Psoas muscle (tissue), 8 donors: Measurements from ENCODE around the gene OR2H2. TPM values are rescaled to one million over a fixed set of nuclear protein-coding genes. Genes with fewer than 3 reads are reported as not detected.

Experiments
- ATAC-seq, 4 donors: fragments of 200-7000 bp; cut with Tn5 transposase; one replicate each; pipeline ENCODE4 v1.9.1; 2020; ENCODE audit warnings: moderate library complexity in 3 of 4, mild to moderate bottlenecking in 2 of 4
- DNase-seq, 2 donors: peaks; one replicate each; pipeline ENCODE4 v3.0.0-alpha.2; 2020
- H3K27ac ChIP-seq: fragments of 200-600 bp; one replicate; pipeline ENCODE4 v1.8.0; 2022
- H3K27me3 ChIP-seq, 3 donors: fragments of 200-600 bp in 1 of 3; one replicate each; pipeline versions ENCODE4 v1.6.1 to v1.8.0; 2013 to 2022; ENCODE audit warnings: low read length in 2 of 3, mild to moderate bottlenecking in 2 of 3, moderate library complexity in 1 of 3; ENCODE audit not compliant: insufficient read depth in 3 of 3
- H3K36me3 ChIP-seq, 2 donors: fragments of 200-600 bp in 1 of 2; one replicate each; pipeline versions ENCODE4 v1.6.1 to v1.8.0; 2013 to 2022; ENCODE audit warnings: low read depth in 1 of 2, mild to moderate bottlenecking in 1 of 2, moderate library complexity in 1 of 2; ENCODE audit not compliant: insufficient read depth in 1 of 2
- H3K4me1 ChIP-seq: fragments of 200-600 bp; one replicate; pipeline ENCODE4 v1.8.0; 2022
- H3K4me3 ChIP-seq: fragments of 200-600 bp; one replicate; pipeline ENCODE4 v1.8.0; 2022; ENCODE audit warnings: mild to moderate bottlenecking
- H3K9me3 ChIP-seq: fragments of 200-600 bp; one replicate; pipeline ENCODE4 v1.8.0; 2022
- CTCF ChIP-seq: fragments of 200-600 bp; IDR thresholded peaks from one replicate; pipeline ENCODE4 v1.8.0; 2022; ENCODE audit warnings: antibody characterized with exemption
- WGBS, 3 donors: extraction: QIAGEN DNeasy Blood & Tissue Kit; methylation state at CpG; one replicate each; pipeline versions ENCODE4 v1.1.6 to v1.1.7; 2013; 5-methylcytosine and 5-hydroxymethylcytosine counted together
- intact Hi-C, 2 donors: fragments of 100-400 bp; cut with DNase I; formaldehyde crosslinking; loops; one replicate each; pipeline versions ENCODE4 v1.11.0 to v1.14.2; 2022
- polyA plus RNA-seq, 3 donors: library from polyadenylated mRNA; stranded (reverse); fragments of 200-250 nt; gene quantifications; one replicate each; pipeline ENCODE4 v1.2.3, GENCODE V29; 2013
- total RNA-seq, 4 donors: library from RNA; stranded (reverse); fragmentation: NEBNext Ultra II Directional in 2 of 4; extraction: Animal tissue kit (Norgen Biotek cat#: 25700) in 2 of 4; gene quantifications; one replicate each; pipeline versions ENCODE4 v1.2.1 to v1.2.4, GENCODE V29; 2021 to 2023
- donor health status: healthy with polysubstance abuse.
- donor health status: DM: no; HTN: no; CAD: no; lungs with moderate emphysema.
- donor health status: Bipolar disorder and iron deficiency.
- donor health status: healthy.
- donor health status: DM: yes; HTN: yes; CAD: no.
- donor health status: DM: no; HTN: no; CAD: no.
- donor health status: DM: no; HTN: no; CAD: no.
- donor health status: DM: yes; HTN: yes; CAD: no.

The OR2H2 gene
- total and polyA plus RNA-seq, 7 donors, result not detected

GRCh38 chr6:29637247-29637646, 52.3 kb downstream of the OR2H2 start:
- ATAC-seq (no peak), DNase-seq (no peak)
- Histone ChIP-seq H3K36me3 (no peaks in the 10 kb centered on the region), H3K4me3 (no peak overlapping the region), H3K9me3 (no peaks in the 10 kb centered on the region), H3K27ac (no peak overlapping the region), H3K4me1 (peaks cover 1% of the 10 kb centered on the region), H3K27me3 (peaks cover 2 to 41% (median 4%) of the 10 kb centered on the region in 3 donors)
- 83 to 95% (median 89%) methylated on average over 9 of the region's 9 CpGs for WGBS, 3 donors
- no peak for TF ChIP-seq CTCF
- intact Hi-C loops, result no loop called here

Other genes with a start within 250 kb of the OR2H2 start
- gene OR5V1, start 216.3 kb upstream of the OR2H2 start, total RNA-seq, result not detected
- gene OR5V1, start 216.3 kb upstream of the OR2H2 start, polyA plus RNA-seq, result not detected
- gene OR12D3, start 209.8 kb upstream of the OR2H2 start, total RNA-seq, result not detected
- gene OR12D3, start 209.8 kb upstream of the OR2H2 start, polyA plus RNA-seq, result not detected
- gene OR12D2, start 189.5 kb upstream of the OR2H2 start, total RNA-seq, result not detected
- gene OR12D2, start 189.5 kb upstream of the OR2H2 start, polyA plus RNA-seq, result not detected
- gene OR12D1, start 170.2 kb upstream of the OR2H2 start, total RNA-seq, result not detected
- not detected for gene OR12D1, start 170.2 kb upstream of the OR2H2 start, polyA plus RNA-seq
- gene OR10C1, start 145.8 kb upstream of the OR2H2 start, total RNA-seq, result not detected
- not detected for gene OR10C1, start 145.8 kb upstream of the OR2H2 start, polyA plus RNA-seq
- gene OR11A1, start 128.1 kb upstream of the OR2H2 start, total RNA-seq, result not detected
- not detected for gene OR11A1, start 128.1 kb upstream of the OR2H2 start, polyA plus RNA-seq
- not detected for gene OR2H1, start 128.0 kb upstream of the OR2H2 start, total RNA-seq
- gene OR2H1, start 128.0 kb upstream of the OR2H2 start, polyA plus RNA-seq, result under 1 TPM in 1 of 3 donors, not detected in 2; 0.10 TPM
- not detected for gene MAS1L, start 97.2 kb upstream of the OR2H2 start, total RNA-seq
- not detected for gene MAS1L, start 97.2 kb upstream of the OR2H2 start, polyA plus RNA-seq
- gene UBD, start 25.4 kb upstream of the OR2H2 start, total RNA-seq, result under 1 TPM in 2 of 4 donors, not detected in 2; 0.25 to 0.26 TPM
- gene UBD, start 25.4 kb upstream of the OR2H2 start, polyA plus RNA-seq, result under 1 TPM in 2 of 3 donors, not detected in 1; 0.23 to 0.30 TPM
- 10 to 100 TPM in 1 of 4 donors, 1 to 10 TPM in 3; 4.1 to 10.2 (median 5.3) TPM for gene GABBR1, start 48.1 kb downstream of the OR2H2 start, total RNA-seq
- gene GABBR1, start 48.1 kb downstream of the OR2H2 start, polyA plus RNA-seq, result 1 to 10 TPM; 2.5 to 4.6 (median 3.8) TPM
- not detected for gene MOG, start 72.0 kb downstream of the OR2H2 start, total RNA-seq
- under 1 TPM in 1 of 3 donors, not detected in 2; 0.08 TPM for gene MOG, start 72.0 kb downstream of the OR2H2 start, polyA plus RNA-seq
- gene ZFP57, start 96.0 kb downstream of the OR2H2 start, total RNA-seq, result not detected
- under 1 TPM in 1 of 3 donors, not detected in 2; 0.08 TPM for gene ZFP57, start 96.0 kb downstream of the OR2H2 start, polyA plus RNA-seq
- 10 to 100 TPM; 16.5 to 25.6 (median 16.8) TPM for gene HLA-F, start 138.3 kb downstream of the OR2H2 start, total RNA-seq
- 10 to 100 TPM; 12.0 to 26.5 (median 19.6) TPM for gene HLA-F, start 138.3 kb downstream of the OR2H2 start, polyA plus RNA-seq
- gene HLA-G, start 242.7 kb downstream of the OR2H2 start, total RNA-seq, result under 1 TPM in 2 of 4 donors, not detected in 2; 0.15 to 0.42 TPM
- gene HLA-G, start 242.7 kb downstream of the OR2H2 start, polyA plus RNA-seq, result not detected